Colonic mucosa (tissue), 4 donors: Measurements from ENCODE around the gene GABRG3. TPM values are rescaled to one million over a fixed set of nuclear protein-coding genes. Genes with fewer than 3 reads are reported as not detected.

ENCODE experiments used
- DNase-seq: peaks from one replicate; pipeline ENCODE4 v3.0.0-alpha.2; 2020
- H3K27ac ChIP-seq: fragments of 200-600 bp; one replicate; pipeline ENCODE4 v1.8.0; 2021
- H3K27me3 ChIP-seq: fragments of 200-600 bp; one replicate; pipeline ENCODE4 v1.8.0; 2021
- H3K36me3 ChIP-seq: fragments of 200-600 bp; one replicate; pipeline ENCODE4 v1.8.0; 2021
- H3K4me1 ChIP-seq: fragments of 200-600 bp; one replicate; pipeline ENCODE4 v1.8.0; 2021; ENCODE audit warnings: mild to moderate bottlenecking
- H3K4me3 ChIP-seq: fragments of 200-600 bp; one replicate; pipeline ENCODE4 v1.8.0; 2021
- H3K9ac ChIP-seq, 2 donors: one replicate each; pipeline ENCODE4 v1.7.0; 2013; ENCODE audit warnings: control low read depth in 2 of 2, low read depth in 2 of 2, low read length in 2 of 2
- H3K9me3 ChIP-seq: fragments of 200-600 bp; one replicate; pipeline ENCODE4 v1.8.0; 2021
- intact Hi-C: fragments of 100-400 bp; cut with DNase I; formaldehyde crosslinking; loops from one replicate; pipeline ENCODE4 v1.14.1; 2022
- total RNA-seq, 2 donors: library from RNA; stranded (reverse); fragmentation: NEBNext Ultra II Directional in 1 of 2; extraction: Animal tissue kit (Norgen Biotek cat#: 25700) in 1 of 2; gene quantifications; one replicate each; pipeline ENCODE4 v1.2.1, GENCODE V29; 2021
- TF ChIP-seq, protein P1 (sequence below): fragments of 200-600 bp; IDR thresholded peaks from one replicate; pipeline ENCODE4 v1.8.0; 2022; ENCODE audit warnings: antibody characterized with exemption, mild to moderate bottlenecking
- donor health status: healthy.
- donor health status: DM: no; HTN: no; CAD: no.
- donor health status: DM: no; HTN: no; CAD: no.

The GABRG3 gene
- total RNA-seq, 2 donors from 2014 or later: not detected

- DNase-seq: no peak
These were observed 25.9 kb upstream of the GABRG3 start for GRCh38 chr15:26945046-26945445.

DNA sequence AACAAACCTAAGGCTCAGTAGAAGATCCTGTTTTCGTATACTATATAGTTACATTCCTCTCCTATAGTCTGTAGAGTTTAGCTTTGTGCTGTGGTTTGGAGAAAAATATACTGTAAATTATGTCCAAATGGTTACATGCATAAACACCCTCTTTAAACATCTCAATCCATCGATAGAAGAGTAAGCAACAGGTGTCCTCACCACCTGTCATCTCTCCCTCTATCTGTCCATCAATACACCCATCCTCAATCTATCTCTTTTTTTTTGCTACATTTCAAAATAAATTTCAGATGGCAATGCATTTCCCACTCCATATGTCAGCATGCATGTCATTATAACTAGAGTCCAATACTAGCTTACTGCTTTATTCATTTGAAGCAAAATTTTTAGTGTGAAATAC is 21.0 kb upstream of the GABRG3 start:
- no peaks in the 10 kb centered on the region for H3K36me3 ChIP-seq
- H3K9ac ChIP-seq: no peak overlapping the region
- no peak overlapping the region for H3K4me3 ChIP-seq
- intact Hi-C loops: loop anchor here (5.0 kb wide), 1 partner anchor 33 kb away; no protein-coding TSS in a partner anchor
- TF ChIP-seq, protein P1, sequence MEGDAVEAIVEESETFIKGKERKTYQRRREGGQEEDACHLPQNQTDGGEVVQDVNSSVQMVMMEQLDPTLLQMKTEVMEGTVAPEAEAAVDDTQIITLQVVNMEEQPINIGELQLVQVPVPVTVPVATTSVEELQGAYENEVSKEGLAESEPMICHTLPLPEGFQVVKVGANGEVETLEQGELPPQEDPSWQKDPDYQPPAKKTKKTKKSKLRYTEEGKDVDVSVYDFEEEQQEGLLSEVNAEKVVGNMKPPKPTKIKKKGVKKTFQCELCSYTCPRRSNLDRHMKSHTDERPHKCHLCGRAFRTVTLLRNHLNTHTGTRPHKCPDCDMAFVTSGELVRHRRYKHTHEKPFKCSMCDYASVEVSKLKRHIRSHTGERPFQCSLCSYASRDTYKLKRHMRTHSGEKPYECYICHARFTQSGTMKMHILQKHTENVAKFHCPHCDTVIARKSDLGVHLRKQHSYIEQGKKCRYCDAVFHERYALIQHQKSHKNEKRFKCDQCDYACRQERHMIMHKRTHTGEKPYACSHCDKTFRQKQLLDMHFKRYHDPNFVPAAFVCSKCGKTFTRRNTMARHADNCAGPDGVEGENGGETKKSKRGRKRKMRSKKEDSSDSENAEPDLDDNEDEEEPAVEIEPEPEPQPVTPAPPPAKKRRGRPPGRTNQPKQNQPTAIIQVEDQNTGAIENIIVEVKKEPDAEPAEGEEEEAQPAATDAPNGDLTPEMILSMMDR: no peak
- H3K4me1 ChIP-seq: no peaks in the 10 kb centered on the region
- no peak overlapping the region for H3K27ac ChIP-seq
- DNase-seq: no peak
- H3K27me3 ChIP-seq: no peaks in the 10 kb centered on the region
- peaks cover 3% of the 10 kb centered on the region for H3K9me3 ChIP-seq

More at GRCh38 chr15:26945046-26945445, 25.9 kb upstream of the GABRG3 start:
- Histone ChIP-seq H3K27ac (no peak overlapping the region), H3K27me3 (no peaks in the 10 kb centered on the region), H3K9ac (no peak overlapping the region), H3K9me3 (no peaks in the 10 kb centered on the region), H3K36me3 (no peaks in the 10 kb centered on the region), H3K4me3 (no peak overlapping the region), H3K4me1 (no peaks in the 10 kb centered on the region)
- intact Hi-C loops: no loop called here
- TF ChIP-seq, protein P1: no peak

- Histone ChIP-seq H3K4me3 (no peak overlapping the region), H3K9me3 (peaks cover 3% of the 10 kb centered on the region), H3K27ac (no peak overlapping the region), H3K27me3 (no peaks in the 10 kb centered on the region), H3K9ac (no peak overlapping the region), H3K4me1 (no peaks in the 10 kb centered on the region), H3K36me3 (no peaks in the 10 kb centered on the region)
- TF ChIP-seq, protein P1: no peak
- no peak for DNase-seq
- intact Hi-C loops: loop anchor here (5.0 kb wide), 1 partner anchor 37 kb away; no protein-coding TSS in a partner anchor
These were observed 16.6 kb upstream of the GABRG3 start for GRCh38 chr15:26954403-26954802.

DNA sequence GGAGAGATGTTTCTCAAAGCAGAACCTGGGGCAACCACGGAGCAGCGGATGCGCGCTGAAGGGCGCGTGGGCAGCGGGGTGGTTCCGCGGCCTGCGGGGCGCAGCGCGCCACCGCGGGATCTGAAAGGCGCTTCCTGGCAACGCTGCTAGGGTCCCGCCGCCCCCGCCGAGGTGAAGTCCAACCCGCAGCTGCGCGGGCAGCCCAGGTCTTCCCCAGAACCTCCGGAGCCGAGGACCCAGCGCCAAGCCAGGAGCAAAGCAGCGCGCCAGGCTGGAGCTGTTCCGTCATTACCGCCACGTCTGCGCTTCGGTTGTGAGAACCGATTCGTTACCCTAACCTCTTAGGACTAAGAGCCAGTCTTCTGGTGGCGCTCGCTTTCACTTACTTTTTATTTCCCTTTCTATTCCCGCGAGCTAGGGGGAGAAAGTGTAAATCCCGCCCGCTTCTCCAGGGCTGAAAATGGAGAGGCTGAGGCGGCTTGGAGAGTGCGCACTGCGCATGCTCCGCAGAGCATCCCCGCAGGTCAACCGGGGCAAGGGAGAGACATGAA is 3.2 kb upstream of the GABRG3 start:
- H3K9ac ChIP-seq: no peak overlapping the region
- no peak overlapping the region for H3K27ac ChIP-seq
- TF ChIP-seq, protein P1: no peak
- intact Hi-C loops: loop anchor here (10.0 kb wide), 1 partner anchor 57 kb away; no protein-coding TSS in a partner anchor
- no peaks in the 10 kb centered on the region for H3K36me3 ChIP-seq
- no peaks in the 10 kb centered on the region for H3K4me1 ChIP-seq
- no peaks in the 10 kb centered on the region for H3K9me3 ChIP-seq
- no peak for DNase-seq
- H3K4me3 ChIP-seq: no peak overlapping the region
- H3K27me3 ChIP-seq: no peaks in the 10 kb centered on the region

- intact Hi-C loops: loop anchor here (10.0 kb wide), 1 partner anchor 56 kb away; no protein-coding TSS in a partner anchor
- no peak for DNase-seq
- Histone ChIP-seq H3K4me1 (no peaks in the 10 kb centered on the region), H3K27me3 (no peaks in the 10 kb centered on the region), H3K9me3 (no peaks in the 10 kb centered on the region), H3K36me3 (no peaks in the 10 kb centered on the region), H3K9ac (no peak overlapping the region), H3K27ac (no peak overlapping the region), H3K4me3 (no peak overlapping the region)
- TF ChIP-seq, protein P1: no peak
These were observed 2.2 kb upstream of the GABRG3 start for GRCh38 chr15:26968806-26969205.
